Activated effector memory CD4-positive, alpha-beta T cell treated with Interleukin-2 at 50 U/mL for 16 hours (primary cell): ENCODE data around the gene ABCA13.

Experiments
- DNase-seq: peaks from one replicate; pipeline ENCODE4 v3.0.0-alpha.2; 2020

Gene ABCA13

GRCh38 chr7:48443051-48443450 is 271.8 kb downstream of the ABCA13 start:
- DNase-seq: no peak

GRCh38 chr7:48446721-48447120 is 275.5 kb downstream of the ABCA13 start:
- no peak for DNase-seq

- DNase-seq: no peak
Observed at GRCh38 chr7:48452218-48452617, 281.0 kb downstream of the ABCA13 start.

GRCh38 chr7:48454750-48455192 is 283.5 kb downstream of the ABCA13 start:
- DNase-seq: no peak

GRCh38 chr7:48455363-48455762 is 284.1 kb downstream of the ABCA13 start:
- no peak for DNase-seq

- DNase-seq: no peak
Observed at GRCh38 chr7:48458701-48459524, 287.7 kb downstream of the ABCA13 start.

- DNase-seq: no peak
Observed at GRCh38 chr7:48466713-48467112, 295.5 kb downstream of the ABCA13 start.

- DNase-seq: no peak
Observed at GRCh38 chr7:48471196-48471595, 299.9 kb downstream of the ABCA13 start.

- no peak for DNase-seq
Observed at GRCh38 chr7:48472640-48473039, 301.4 kb downstream of the ABCA13 start.

- DNase-seq: no peak
Observed at GRCh38 chr7:48473205-48473865, 302.1 kb downstream of the ABCA13 start.

GRCh38 chr7:48481235-48481634 is 310.0 kb downstream of the ABCA13 start:
- DNase-seq: no peak

- no peak for DNase-seq
Observed at GRCh38 chr7:48497521-48497920, 326.3 kb downstream of the ABCA13 start.

- no peak for DNase-seq
Observed at GRCh38 chr7:48502021-48502420, 330.8 kb downstream of the ABCA13 start.

GRCh38 chr7:48505051-48505450 is 333.8 kb downstream of the ABCA13 start:
- DNase-seq: no peak

- DNase-seq: no peak
Observed at GRCh38 chr7:48505466-48505865, 334.2 kb downstream of the ABCA13 start.

GRCh38 chr7:48506569-48506968 is 335.3 kb downstream of the ABCA13 start:
- no peak for DNase-seq

GRCh38 chr7:48511080-48511479 is 339.8 kb downstream of the ABCA13 start:
- no peak for DNase-seq

- DNase-seq: no peak
Observed at GRCh38 chr7:48512892-48513291, 341.6 kb downstream of the ABCA13 start.

GRCh38 chr7:48515171-48515570 is 343.9 kb downstream of the ABCA13 start:
- DNase-seq: no peak

GRCh38 chr7:48518092-48518491 is 346.8 kb downstream of the ABCA13 start:
- DNase-seq: no peak

GRCh38 chr7:48522692-48523091 is 351.4 kb downstream of the ABCA13 start:
- no peak for DNase-seq

GRCh38 chr7:48525736-48526732 is 354.8 kb downstream of the ABCA13 start:
- no peak for DNase-seq

- no peak for DNase-seq
Observed at GRCh38 chr7:48528646-48529045, 357.4 kb downstream of the ABCA13 start.
